Measurements from ENCODE around the gene CFAP410. TPM values are rescaled to one million over a fixed set of nuclear protein-coding genes. Genes with fewer than 3 reads are reported as not detected.

The CFAP410 gene
- total and polyA plus RNA-seq, 2 of the 8 experiments (the other 6 are each of a cell fraction or from before 2014, with no cell fraction given): 10.6 to 12.0 TPM

DNA sequence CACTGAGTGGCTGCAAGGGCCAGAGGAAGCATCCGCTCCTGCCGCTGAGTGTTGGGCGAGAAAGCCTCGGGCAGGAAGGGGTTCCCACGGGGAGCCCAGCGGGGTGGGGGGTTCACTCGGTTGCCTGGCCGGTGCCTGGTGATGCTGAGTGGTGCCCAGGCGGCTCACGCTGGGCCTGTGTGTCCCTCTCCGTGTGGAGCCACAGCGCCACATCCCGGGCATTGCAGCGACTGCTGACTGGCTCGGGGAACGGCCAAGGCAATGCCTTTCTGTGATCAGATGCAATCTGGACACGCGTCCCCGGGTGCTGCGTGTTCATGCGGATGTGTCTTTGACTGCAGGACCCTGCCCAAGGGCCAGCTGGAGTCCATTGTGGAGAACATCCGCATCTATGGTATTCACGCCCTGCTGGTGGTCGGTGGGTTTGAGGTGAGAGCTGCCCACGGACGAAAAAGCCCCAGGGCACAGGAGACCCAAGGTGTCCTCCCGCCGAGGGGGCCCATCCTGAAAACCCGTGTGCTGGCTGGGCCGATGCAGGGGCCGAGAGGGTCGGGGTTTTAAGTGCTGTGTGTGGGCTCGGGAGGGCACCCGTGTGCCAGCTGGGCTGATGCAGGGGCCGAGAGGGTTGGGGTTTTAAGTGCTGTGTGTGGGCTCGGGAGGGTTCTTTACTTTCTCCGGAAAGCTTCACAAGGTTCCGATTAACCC, 16.4 kb downstream of the CFAP410 start:
- WGBS, 2 experiments (ENCODE audit: extremely low coverage in 1 of 2, insufficient coverage in 1 of 2, insufficient read length in 1 of 2, insufficient replicate concordance in 2 of 2, low coverage in 1 of 2, low lambda C conversion rate in 2 of 2, missing lambda C conversion rate in 1 of 2): 89% methylated on average over 34 of the region's 38 CpGs; no CpG with 5 or more reads in 1 of the 2 experiments
- TF ChIP-seq, protein P1, sequence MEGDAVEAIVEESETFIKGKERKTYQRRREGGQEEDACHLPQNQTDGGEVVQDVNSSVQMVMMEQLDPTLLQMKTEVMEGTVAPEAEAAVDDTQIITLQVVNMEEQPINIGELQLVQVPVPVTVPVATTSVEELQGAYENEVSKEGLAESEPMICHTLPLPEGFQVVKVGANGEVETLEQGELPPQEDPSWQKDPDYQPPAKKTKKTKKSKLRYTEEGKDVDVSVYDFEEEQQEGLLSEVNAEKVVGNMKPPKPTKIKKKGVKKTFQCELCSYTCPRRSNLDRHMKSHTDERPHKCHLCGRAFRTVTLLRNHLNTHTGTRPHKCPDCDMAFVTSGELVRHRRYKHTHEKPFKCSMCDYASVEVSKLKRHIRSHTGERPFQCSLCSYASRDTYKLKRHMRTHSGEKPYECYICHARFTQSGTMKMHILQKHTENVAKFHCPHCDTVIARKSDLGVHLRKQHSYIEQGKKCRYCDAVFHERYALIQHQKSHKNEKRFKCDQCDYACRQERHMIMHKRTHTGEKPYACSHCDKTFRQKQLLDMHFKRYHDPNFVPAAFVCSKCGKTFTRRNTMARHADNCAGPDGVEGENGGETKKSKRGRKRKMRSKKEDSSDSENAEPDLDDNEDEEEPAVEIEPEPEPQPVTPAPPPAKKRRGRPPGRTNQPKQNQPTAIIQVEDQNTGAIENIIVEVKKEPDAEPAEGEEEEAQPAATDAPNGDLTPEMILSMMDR (IDR thresholded peaks at IDR 0.05; ENCODE audit: control extremely low read depth in 1 of 3, insufficient read depth in 1 of 3, low read depth in 1 of 3, low read length in 3 of 3): peak in 1 of 3 experiments; percentile 2; a peak in 1 of 4 replicates
- TF ChIP-seq, protein P2, sequence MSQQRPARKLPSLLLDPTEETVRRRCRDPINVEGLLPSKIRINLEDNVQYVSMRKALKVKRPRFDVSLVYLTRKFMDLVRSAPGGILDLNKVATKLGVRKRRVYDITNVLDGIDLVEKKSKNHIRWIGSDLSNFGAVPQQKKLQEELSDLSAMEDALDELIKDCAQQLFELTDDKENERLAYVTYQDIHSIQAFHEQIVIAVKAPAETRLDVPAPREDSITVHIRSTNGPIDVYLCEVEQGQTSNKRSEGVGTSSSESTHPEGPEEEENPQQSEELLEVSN (IDR thresholded peaks at IDR 0.05): no peak
- TF ChIP-seq RAD21 (IDR thresholded peaks at IDR 0.05 in 1 of 2, conservative IDR thresholded peaks at IDR 0.05 in 1 of 2; ENCODE audit: low read depth in 2 of 2, low read length in 2 of 2) (peak in 1 of 2 experiments; percentile 9; a peak in 1 of 4 replicates), NRF1 (IDR thresholded peaks at IDR 0.05; ENCODE audit: low read depth, low read length) (no peak), CBX8 (IDR thresholded peaks at IDR 0.05; ENCODE audit: borderline replicate concordance, low read depth, low read length) (no peak)
- H3K4me1 ChIP-seq (replicated peaks in 1 of 4; ENCODE audit: control insufficient read depth in 3 of 4, insufficient read depth in 4 of 4, low read length in 3 of 4): no peaks in the 10 kb centered on the region

More for the DNA sequence above, 16.4 kb downstream of the CFAP410 start:
- Histone ChIP-seq H3K4me2 (ENCODE audit: insufficient read depth in 1 of 2, low read depth in 2 of 2, low read length in 2 of 2) (no peak overlapping the region), H4K5ac (ENCODE audit: insufficient read length, low read depth, low read length) (no peak overlapping the region), H2AFZ (ENCODE audit: low read length) (no peak overlapping the region), H3K79me2 (ENCODE audit: control insufficient read depth in 1 of 2, insufficient read depth in 2 of 2, low read length in 2 of 2) (no peaks in the 10 kb centered on the region), H3K79me1 (ENCODE audit: low read depth, low read length) (no peaks in the 10 kb centered on the region), H4K20me1 (replicated peaks in 1 of 2; ENCODE audit: control insufficient read depth in 1 of 2, insufficient read depth in 2 of 2, low read length in 2 of 2) (peaks cover 0 to 3% of the 10 kb centered on the region in 2 experiments), H3K18ac (ENCODE audit: extremely low read depth, low read length) (no peak overlapping the region), H2BK12ac (ENCODE audit: low read depth, low read length) (no peak overlapping the region), H2BK120ac (replicated peaks; ENCODE audit: low read depth, low read length) (no peak overlapping the region), H2BK20ac (ENCODE audit: low read length) (no peak overlapping the region), H3K23ac (ENCODE audit: insufficient read length) (no peak overlapping the region), H2BK5ac (ENCODE audit: low read depth, low read length) (no peak overlapping the region), H3K27me3 (replicated peaks in 1 of 4; ENCODE audit: control insufficient read depth in 3 of 4, extremely low read depth in 1 of 4, insufficient read depth in 3 of 4, low read length in 3 of 4) (no peaks in the 10 kb centered on the region), H4K91ac (replicated peaks; ENCODE audit: insufficient read length, low read length) (no peak overlapping the region), H3K14ac (ENCODE audit: insufficient read length) (no peak overlapping the region), H3K27ac (ENCODE audit: low read depth, low read length) (no peak overlapping the region), H3K56ac (replicated peaks; ENCODE audit: insufficient read length, low read depth, low read length) (no peak overlapping the region), H2BK15ac (ENCODE audit: low read length) (no peak overlapping the region), H3K23me2 (ENCODE audit: low read depth, low read length) (no peaks in the 10 kb centered on the region), H3K4ac (replicated peaks; ENCODE audit: insufficient read length, low read depth, low read length) (no peak overlapping the region), H2AK5ac (ENCODE audit: low read depth, low read length) (no peak overlapping the region), H3K4me3 (ENCODE audit: extremely low read depth in 1 of 4, insufficient read depth in 2 of 4, low read depth in 3 of 4, low read length in 4 of 4) (no peak overlapping the region), H3K36me3 (ENCODE audit: control insufficient read depth in 2 of 4, insufficient read depth in 4 of 4, low read length in 3 of 4) (peaks cover 0 to 42% (median 1%) of the 10 kb centered on the region in 4 experiments; a peak in 2 of 8 replicates), H4K8ac (ENCODE audit: extremely low read depth, insufficient read depth, low read length) (no peak overlapping the region), H3K9me3 (ENCODE audit: insufficient read depth in 2 of 2, low read depth in 1 of 2, low read length in 1 of 2) (no peaks in the 10 kb centered on the region), H3K9ac (replicated peaks in 1 of 4; ENCODE audit: extremely low read depth in 1 of 4, low read depth in 3 of 4, low read length in 3 of 4) (no peak overlapping the region)
- DNase-seq (ENCODE audit: low read depth in 1 of 2, low spot score in 2 of 2) (no peak), FAIRE-seq (no peak)
- ChIA-PET CTCF (ENCODE audit: partially characterized antibody) (interaction anchor here (0.7 to 2.0 kb wide), 3 partner anchors 10 to 18 kb away, joined by 3 to 5 read pairs (median 4); no protein-coding TSS in a partner anchor), POLR2A (ENCODE audit: partially characterized antibody) (interaction anchor here (1.5 kb wide), 1 partner anchor 11 kb away, joined by 8 read pairs; no protein-coding TSS in a partner anchor)

Data from H1 (cell line).